Measurements from ENCODE around the gene ZNF474. TPM values are rescaled to one million over a fixed set of nuclear protein-coding genes. Genes with fewer than 3 reads are reported as not detected.
A peak's percentile ranks its signal among the peaks of the same experiment; 100 is the strongest.

Gene ZNF474
- total RNA-seq, 2 donors from 2014 or later: not detected

GRCh38 chr5:122107016-122107415, 22.3 kb upstream of the ZNF474 start:
- no peak overlapping the region for H3K4me3 Mint-ChIP-seq
- no peaks in the 10 kb centered on the region for H3K9me3 Mint-ChIP-seq
- H3K36me3 Mint-ChIP-seq (ENCODE audit: low read depth): no peaks in the 10 kb centered on the region
- H3K27ac Mint-ChIP-seq: no peak overlapping the region
- H3K27me3 Mint-ChIP-seq: no peaks in the 10 kb centered on the region
- ATAC-seq (replicated peaks): no peak
- no peaks in the 10 kb centered on the region for H3K4me1 Mint-ChIP-seq

DNA sequence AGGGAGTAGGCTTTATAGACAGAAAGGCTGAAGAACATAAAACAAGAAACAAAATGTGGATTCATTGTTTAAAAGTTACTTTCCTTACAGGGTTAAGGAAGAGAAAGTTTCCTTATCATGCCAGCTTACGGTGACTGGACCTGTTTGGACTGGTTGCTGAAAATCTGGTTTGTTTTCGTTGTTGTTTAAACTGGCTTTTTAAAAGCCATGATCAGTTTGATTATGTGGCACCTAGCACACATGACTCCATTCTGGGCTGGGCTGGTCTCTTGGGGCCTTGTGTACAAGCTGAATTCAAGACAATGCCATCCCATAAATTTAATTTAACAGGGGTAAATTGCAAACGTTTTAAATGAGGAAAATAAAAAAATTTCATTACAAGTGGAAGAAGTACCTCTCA, 18.4 kb upstream of the ZNF474 start:
- H3K27me3 Mint-ChIP-seq: no peaks in the 10 kb centered on the region
- no peak overlapping the region for H3K27ac Mint-ChIP-seq
- no peaks in the 10 kb centered on the region for H3K36me3 Mint-ChIP-seq (ENCODE audit: low read depth)
- no peaks in the 10 kb centered on the region for H3K4me1 Mint-ChIP-seq
- no peak overlapping the region for H3K4me3 Mint-ChIP-seq
- no peaks in the 10 kb centered on the region for H3K9me3 Mint-ChIP-seq
- no peak for ATAC-seq (replicated peaks)

DNA sequence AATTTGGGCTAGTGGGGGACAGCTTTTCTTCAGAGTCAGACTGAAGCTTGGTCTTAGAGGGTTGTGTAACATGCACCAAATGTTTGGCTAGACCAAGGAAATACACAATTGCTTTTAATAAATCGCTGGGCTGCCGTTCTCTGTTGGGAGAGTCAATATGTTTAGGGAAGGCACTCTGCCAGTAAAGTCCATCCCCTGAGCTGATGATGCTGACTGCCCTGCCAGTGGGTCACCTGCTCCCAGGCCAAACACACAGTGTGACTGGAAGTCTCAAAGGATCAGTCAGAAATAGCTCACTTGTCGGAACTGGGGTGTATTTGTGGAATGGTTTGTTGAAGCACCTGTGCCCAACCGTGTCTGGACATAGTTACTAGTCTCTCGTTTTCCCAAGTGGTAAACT, 17.9 kb upstream of the ZNF474 start:
- no peak for ATAC-seq (replicated peaks)
- H3K27ac Mint-ChIP-seq: no peak overlapping the region
- no peaks in the 10 kb centered on the region for H3K9me3 Mint-ChIP-seq
- H3K36me3 Mint-ChIP-seq (ENCODE audit: low read depth): no peaks in the 10 kb centered on the region
- H3K4me1 Mint-ChIP-seq: no peaks in the 10 kb centered on the region
- H3K27me3 Mint-ChIP-seq: peaks cover 4% of the 10 kb centered on the region
- no peak overlapping the region for H3K4me3 Mint-ChIP-seq

DNA sequence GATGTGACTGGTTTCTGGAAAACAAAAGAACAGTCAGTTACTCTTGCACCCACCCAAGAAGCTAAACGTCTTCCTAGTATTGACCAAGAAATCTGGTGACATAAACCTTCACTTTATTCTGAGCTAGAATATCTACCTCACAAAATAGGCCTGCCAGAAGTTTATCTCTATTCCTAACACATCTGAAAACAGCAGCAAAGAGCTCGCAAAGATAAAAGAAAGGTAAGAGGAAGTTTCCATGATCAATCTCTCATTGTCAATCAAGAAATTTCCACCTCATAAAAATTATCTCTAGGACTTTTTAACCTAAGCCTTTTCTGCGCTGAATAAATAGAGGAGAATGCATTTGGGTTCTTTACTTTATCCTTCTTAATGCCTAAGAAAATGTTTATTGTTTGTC, 17.3 kb upstream of the ZNF474 start:
- no peak overlapping the region for H3K4me3 Mint-ChIP-seq
- no peak overlapping the region for H3K27ac Mint-ChIP-seq
- no peak for ATAC-seq (replicated peaks)
- peaks cover 4% of the 10 kb centered on the region for H3K27me3 Mint-ChIP-seq
- no peaks in the 10 kb centered on the region for H3K9me3 Mint-ChIP-seq
- H3K4me1 Mint-ChIP-seq: no peaks in the 10 kb centered on the region
- H3K36me3 Mint-ChIP-seq (ENCODE audit: low read depth): no peaks in the 10 kb centered on the region

- ATAC-seq (replicated peaks): no peak
- no peaks in the 10 kb centered on the region for H3K4me1 Mint-ChIP-seq
- peaks cover 9% of the 10 kb centered on the region for H3K27me3 Mint-ChIP-seq
- H3K36me3 Mint-ChIP-seq (ENCODE audit: low read depth): no peaks in the 10 kb centered on the region
- H3K4me3 Mint-ChIP-seq: no peak overlapping the region
- no peak overlapping the region for H3K27ac Mint-ChIP-seq
- H3K9me3 Mint-ChIP-seq: no peaks in the 10 kb centered on the region
Observed at GRCh38 chr5:122112733-122113558, 16.4 kb upstream of the ZNF474 start.

DNA sequence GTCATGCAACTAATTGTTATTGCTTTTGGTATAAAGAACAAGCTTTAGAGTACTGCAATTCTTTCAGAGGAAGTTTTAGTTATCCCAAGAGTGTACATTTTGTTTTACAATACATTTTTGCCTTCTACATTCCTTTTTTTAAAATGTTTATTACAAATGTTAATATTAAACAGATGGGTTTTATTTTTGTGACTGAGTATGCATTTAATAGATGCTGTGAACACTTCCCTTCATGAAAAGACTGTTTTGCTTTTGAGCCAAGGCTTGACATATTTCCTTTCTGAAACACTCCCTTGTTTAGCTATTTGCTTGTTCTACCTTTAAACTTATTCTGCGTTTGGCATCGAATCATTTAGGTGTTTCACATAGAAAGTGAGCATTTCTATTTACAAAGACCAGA, 14.8 kb upstream of the ZNF474 start:
- H3K4me1 Mint-ChIP-seq: no peaks in the 10 kb centered on the region
- no peaks in the 10 kb centered on the region for H3K9me3 Mint-ChIP-seq
- no peak for ATAC-seq (replicated peaks)
- no peak overlapping the region for H3K4me3 Mint-ChIP-seq
- H3K27ac Mint-ChIP-seq: no peak overlapping the region
- peaks cover 9% of the 10 kb centered on the region for H3K27me3 Mint-ChIP-seq
- no peaks in the 10 kb centered on the region for H3K36me3 Mint-ChIP-seq (ENCODE audit: low read depth)

DNA sequence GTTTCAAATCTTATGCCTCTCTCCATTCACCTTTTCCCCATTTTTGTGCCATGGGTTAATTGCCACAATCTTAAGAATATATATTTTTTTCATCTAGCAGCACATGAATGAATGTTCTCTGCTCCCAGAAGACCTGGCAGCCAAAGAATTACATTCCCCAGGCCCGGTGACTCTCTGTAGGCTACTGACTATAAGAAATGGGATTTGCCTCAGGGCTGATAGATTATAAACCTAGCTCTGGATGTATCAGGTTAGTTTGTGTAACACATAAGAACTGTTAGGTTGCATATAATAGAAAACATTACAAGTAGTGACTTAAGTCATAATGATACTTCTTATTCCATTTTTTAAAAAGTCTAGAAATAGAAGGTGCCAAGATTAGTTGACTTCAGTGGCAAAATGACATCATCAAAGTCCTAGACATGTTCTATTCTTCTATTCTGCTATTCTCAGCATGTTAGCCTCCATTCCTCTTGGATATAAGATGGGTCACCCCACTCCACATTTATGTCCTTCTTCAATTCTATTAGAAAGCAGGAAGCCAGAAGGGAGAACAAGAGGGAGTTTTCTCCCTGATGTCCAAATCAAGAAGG, 10.9 kb upstream of the ZNF474 start:
- H3K27ac Mint-ChIP-seq: no peak overlapping the region
- H3K36me3 Mint-ChIP-seq (ENCODE audit: low read depth): no peaks in the 10 kb centered on the region
- H3K4me1 Mint-ChIP-seq: no peaks in the 10 kb centered on the region
- H3K9me3 Mint-ChIP-seq: no peaks in the 10 kb centered on the region
- ATAC-seq (replicated peaks): no peak
- peaks cover 9% of the 10 kb centered on the region for H3K27me3 Mint-ChIP-seq
- H3K4me3 Mint-ChIP-seq: no peak overlapping the region

DNA sequence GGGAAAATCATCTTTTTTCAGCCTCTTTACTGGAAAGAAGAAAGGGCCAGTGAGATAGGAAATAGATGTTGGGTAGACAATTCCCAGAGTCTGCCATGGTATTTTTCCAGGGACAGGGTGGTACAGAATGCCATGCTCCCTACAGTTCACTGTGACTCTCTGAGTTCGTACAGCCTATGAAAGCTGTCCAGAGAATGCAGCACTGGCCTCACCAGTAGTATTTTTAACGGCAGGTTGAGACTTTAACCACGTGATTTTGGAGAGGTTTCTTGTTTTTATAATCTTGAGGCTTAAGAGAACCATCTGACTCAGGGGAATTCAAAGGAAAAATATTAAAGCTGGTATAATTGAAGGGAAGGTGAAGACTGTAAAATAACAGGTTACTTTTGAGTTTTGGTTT, 10.1 kb upstream of the ZNF474 start:
- peaks cover 9% of the 10 kb centered on the region for H3K27me3 Mint-ChIP-seq
- H3K4me3 Mint-ChIP-seq: no peak overlapping the region

GRCh38 chr5:122120493-122120892, 8.9 kb upstream of the ZNF474 start:
- H3K27ac Mint-ChIP-seq: no peak overlapping the region
- H3K9me3 Mint-ChIP-seq: no peaks in the 10 kb centered on the region
- no peaks in the 10 kb centered on the region for H3K36me3 Mint-ChIP-seq (ENCODE audit: low read depth)
- no peak for ATAC-seq (replicated peaks)
- no peaks in the 10 kb centered on the region for H3K4me1 Mint-ChIP-seq
- peaks cover 9% of the 10 kb centered on the region for H3K27me3 Mint-ChIP-seq
- H3K4me3 Mint-ChIP-seq: no peak overlapping the region

More for the DNA sequence above, 10.1 kb upstream of the ZNF474 start:
- Mint-ChIP-seq H3K36me3 (ENCODE audit: low read depth) (no peaks in the 10 kb centered on the region), H3K27ac (no peak overlapping the region), H3K4me1 (no peaks in the 10 kb centered on the region), H3K9me3 (no peaks in the 10 kb centered on the region)
- ATAC-seq (replicated peaks): no peak

DNA sequence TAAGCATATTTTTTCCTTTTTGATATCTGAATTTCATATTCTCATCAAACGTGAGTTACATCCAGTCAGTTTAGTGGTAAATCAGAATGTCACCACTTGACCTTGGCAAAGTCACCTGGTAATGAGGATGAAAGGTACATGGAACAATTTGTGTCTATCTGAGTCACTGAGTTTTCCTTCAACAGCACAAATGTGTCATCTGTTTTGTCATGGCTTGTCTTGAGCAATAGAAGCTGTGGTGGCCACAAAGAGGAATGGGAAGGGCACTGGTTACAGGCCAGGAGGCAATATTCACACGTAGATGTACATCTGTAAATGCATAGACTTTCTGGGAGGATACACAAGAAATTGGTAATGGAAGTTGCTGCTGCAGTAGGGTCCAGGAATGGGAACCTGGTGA, 8.4 kb upstream of the ZNF474 start:
- Mint-ChIP-seq H3K36me3 (ENCODE audit: low read depth) (no peaks in the 10 kb centered on the region), H3K9me3 (no peaks in the 10 kb centered on the region), H3K4me3 (no peak overlapping the region), H3K4me1 (no peaks in the 10 kb centered on the region), H3K27me3 (peaks cover 9% of the 10 kb centered on the region), H3K27ac (no peak overlapping the region)
- no peak for ATAC-seq (replicated peaks)

GRCh38 chr5:122121479-122122465, 7.6 kb upstream of the ZNF474 start:
- no peaks in the 10 kb centered on the region for H3K4me1 Mint-ChIP-seq
- no peaks in the 10 kb centered on the region for H3K9me3 Mint-ChIP-seq
- H3K27me3 Mint-ChIP-seq: peaks cover 5% of the 10 kb centered on the region
- ATAC-seq (replicated peaks): peak; percentile 32
- no peak overlapping the region for H3K4me3 Mint-ChIP-seq
- H3K27ac Mint-ChIP-seq: no peak overlapping the region
- H3K36me3 Mint-ChIP-seq (ENCODE audit: low read depth): no peaks in the 10 kb centered on the region

- H3K27me3 Mint-ChIP-seq: no peaks in the 10 kb centered on the region
- no peaks in the 10 kb centered on the region for H3K4me1 Mint-ChIP-seq
- H3K4me3 Mint-ChIP-seq: no peak overlapping the region
- no peak overlapping the region for H3K27ac Mint-ChIP-seq
- H3K36me3 Mint-ChIP-seq (ENCODE audit: low read depth): no peaks in the 10 kb centered on the region
- no peak for ATAC-seq (replicated peaks)
- no peaks in the 10 kb centered on the region for H3K9me3 Mint-ChIP-seq
Observed at GRCh38 chr5:122124766-122125165, 4.6 kb upstream of the ZNF474 start.

DNA sequence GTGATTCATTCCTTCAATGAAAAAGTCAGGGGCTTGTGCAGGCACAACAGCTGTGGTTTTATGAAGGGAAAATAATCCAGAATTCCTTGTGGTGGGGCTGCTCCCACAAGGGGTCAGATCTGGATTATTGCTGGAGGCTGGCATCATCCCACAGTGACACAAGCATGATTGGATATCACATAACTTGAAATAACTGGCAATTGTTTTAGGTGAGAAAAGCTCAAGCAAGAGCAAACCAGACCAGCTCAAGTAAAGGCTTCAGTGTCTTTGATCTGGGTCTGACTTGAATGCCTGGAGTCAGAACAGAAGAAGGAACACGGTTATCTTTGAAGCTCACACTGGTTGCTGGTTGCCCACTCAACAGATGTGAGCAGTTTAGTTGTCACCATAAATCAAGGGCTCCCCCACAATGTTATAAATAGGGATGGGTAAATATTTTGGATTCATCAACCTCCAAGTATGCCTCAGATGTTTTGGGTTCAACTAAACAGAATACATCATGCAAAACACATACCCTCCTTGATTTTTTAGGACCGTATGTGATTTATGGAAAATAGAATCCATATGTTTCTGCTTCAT, 3.1 kb upstream of the ZNF474 start:
- H3K27me3 Mint-ChIP-seq: no peaks in the 10 kb centered on the region
- H3K4me3 Mint-ChIP-seq: no peak overlapping the region
- no peaks in the 10 kb centered on the region for H3K36me3 Mint-ChIP-seq (ENCODE audit: low read depth)
- no peak overlapping the region for H3K27ac Mint-ChIP-seq
- no peaks in the 10 kb centered on the region for H3K9me3 Mint-ChIP-seq
- no peaks in the 10 kb centered on the region for H3K4me1 Mint-ChIP-seq
- no peak for ATAC-seq (replicated peaks)

- Mint-ChIP-seq H3K27me3 (no peaks in the 10 kb centered on the region), H3K4me1 (no peaks in the 10 kb centered on the region), H3K36me3 (ENCODE audit: low read depth) (no peaks in the 10 kb centered on the region), H3K4me3 (no peak overlapping the region), H3K9me3 (no peaks in the 10 kb centered on the region), H3K27ac (no peak overlapping the region)
- no peak for ATAC-seq (replicated peaks)
Observed at GRCh38 chr5:122126756-122127321, 2.5 kb upstream of the ZNF474 start.

Measured in activated T-helper 17 cell treated with anti-CD3 and anti-CD28 coated beads, Interleukin-2, amount 50 U/mL, for 72 hours (primary cell).